Measurements from ENCODE around the gene ABHD8. TPM values are rescaled to one million over a fixed set of nuclear protein-coding genes. Genes with fewer than 3 reads are reported as not detected.

Gene ABHD8
- total RNA-seq, 1 experiment from 2014 or later = 25.9 TPM

DNA sequence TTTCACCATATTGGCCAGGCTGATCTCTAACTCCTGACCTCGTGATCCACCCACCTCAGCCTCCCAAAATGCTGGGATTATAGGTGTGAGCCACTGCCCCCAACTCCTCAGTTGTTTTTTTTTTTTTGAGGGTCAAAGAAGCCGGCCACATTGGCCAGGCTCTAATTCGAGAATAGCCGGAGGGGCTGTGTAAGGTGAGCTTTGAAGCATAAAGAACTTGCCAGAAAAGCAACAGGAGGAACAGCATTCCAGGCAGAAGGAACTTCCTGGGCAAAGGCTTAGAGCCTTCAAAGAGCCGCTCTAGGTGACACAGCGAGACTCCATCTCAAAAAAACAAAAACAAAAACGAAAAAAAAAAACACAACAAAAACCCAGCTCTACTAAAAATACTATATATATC is 37.2 kb downstream of the ABHD8 start:
- no peak for DNase-seq (ENCODE audit: low read depth)

DNA sequence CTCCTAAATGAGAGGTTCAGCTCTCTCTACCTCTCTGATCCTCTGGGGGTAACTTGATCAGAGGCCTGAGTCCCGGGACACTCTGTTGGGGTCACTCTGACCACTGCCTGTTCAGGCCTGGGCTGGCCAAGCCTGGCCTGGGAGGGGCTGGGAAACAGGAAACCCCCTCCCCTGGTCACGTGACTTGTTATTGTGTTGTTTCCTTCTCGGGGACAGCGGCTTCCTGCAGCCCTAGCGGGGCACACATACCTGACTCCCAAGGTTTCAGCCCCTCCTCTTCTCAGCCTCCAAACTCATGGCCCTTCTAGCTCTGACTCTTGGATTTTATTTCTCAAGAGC is 38.6 kb downstream of the ABHD8 start, which contains the start of gene USHBP1:
TSS of gene USHBP1 (minus strand) at position 105 of the 339 bp plus-strand sequence. CDS start 446 bp downstream, outside the sequence.
- DNase-seq (ENCODE audit: low read depth) = no peak

DNA sequence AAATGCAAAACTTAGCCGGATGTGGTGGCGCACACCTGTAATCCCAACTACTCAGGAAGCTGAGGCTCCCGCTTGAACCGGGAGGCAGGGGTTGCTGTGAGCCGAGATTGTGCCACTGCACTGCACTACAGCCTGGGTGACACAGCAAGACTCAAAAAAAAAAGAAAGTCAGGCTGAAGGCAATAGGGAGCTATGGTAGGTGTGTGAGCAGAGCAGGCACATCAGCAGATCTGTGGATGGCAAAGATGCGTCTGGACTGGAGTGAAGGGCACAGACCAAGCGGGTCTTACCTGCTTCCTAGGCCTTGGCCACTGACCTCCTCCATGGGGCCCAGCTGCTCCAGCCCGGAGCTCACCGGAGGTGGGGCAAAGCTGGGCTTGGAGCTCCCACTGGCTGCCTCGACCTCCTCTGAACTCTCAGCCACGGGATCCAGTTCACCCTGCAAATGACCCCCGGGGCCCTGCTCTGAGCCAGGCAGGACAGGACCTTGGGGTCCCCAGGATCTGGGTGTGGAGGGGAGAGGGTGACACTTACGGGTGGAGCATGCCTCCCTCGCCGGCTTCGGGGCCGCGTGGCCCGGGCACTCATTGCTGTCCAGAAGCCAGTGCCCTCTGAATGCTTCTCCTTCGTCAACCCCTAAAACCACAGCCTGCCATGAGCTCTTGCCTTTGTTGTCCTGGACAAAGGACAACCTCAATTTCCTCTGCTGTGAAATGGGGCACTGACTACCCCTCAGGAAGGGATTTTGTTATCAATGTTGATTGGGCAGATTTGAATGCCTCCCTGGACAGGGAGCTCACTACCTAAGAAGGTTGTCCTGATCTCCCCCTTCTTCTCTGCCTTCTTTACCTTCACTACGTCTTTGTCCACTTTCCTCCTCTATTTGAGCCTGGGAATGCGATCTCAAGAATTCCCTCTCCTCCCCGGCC is 39.2 kb downstream of the ABHD8 start:
- no peak for DNase-seq (ENCODE audit: low read depth)

DNA sequence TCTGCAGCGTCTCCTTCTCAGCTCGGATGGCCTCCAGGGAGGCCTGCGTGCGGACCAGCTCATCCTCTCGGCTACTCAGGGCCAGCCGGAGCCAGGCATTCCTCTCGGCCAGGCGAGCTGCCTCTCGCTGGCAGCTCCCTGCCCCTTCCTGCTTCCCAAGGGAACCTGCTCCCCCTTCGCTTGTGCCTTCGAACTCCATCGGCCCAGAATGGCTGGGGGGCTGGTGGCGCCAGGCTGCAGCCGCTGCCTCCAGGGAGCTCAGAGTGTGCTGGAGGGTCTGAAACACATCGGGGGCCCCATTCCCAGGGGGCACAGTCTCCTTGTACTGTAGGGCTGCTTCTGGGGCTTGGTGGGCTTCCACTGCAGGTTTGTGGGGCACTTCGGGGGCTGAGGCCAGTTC is 40.7 kb downstream of the ABHD8 start:
- no peak for DNase-seq (ENCODE audit: low read depth)

DNA sequence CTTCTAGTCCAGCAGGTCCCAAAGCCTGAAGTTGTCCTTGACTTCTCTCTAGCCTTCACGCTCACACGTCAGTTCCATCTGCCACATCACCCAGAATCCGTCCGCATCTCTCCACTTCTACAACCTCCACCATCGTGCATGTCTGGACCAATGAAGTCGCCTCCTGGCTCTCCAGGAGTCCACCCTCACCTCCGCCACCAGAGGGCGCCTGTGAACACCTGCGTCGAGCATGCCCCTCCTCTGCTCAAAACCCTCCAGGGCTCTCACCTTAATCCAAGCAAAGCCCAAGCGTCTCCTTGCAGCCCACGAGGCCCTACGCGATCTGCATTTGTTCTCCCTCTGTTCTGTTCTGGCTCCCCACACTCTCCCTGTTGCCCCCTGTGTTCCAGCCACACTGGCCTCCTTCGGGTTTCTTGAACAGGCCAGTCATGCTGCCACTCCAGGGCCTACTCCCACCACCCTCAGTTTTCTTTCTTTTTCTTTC is 42.3 kb downstream of the ABHD8 start:
- DNase-seq (ENCODE audit: low read depth) = peak; percentile 61

DNA sequence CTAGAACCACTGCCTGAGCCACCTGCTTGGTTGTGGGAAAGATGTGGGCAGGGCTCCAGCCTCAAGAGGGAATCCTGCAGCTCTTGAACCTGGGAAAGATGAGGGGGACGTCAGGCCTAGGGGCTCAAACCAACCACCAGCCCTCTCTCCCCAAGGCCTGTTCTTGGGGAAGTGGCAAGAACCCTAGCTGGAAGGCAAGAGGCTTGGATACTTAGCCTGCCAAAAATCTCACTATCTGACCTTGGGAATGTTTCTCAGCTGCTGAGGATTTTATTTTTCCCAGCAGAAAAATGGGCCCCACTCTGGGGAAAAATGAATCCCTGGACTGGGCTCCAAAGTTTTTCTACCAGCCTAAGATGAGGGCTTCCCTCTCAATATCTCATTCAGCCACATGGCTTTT is 43.3 kb downstream of the ABHD8 start:
- no peak for DNase-seq (ENCODE audit: low read depth)

DNA sequence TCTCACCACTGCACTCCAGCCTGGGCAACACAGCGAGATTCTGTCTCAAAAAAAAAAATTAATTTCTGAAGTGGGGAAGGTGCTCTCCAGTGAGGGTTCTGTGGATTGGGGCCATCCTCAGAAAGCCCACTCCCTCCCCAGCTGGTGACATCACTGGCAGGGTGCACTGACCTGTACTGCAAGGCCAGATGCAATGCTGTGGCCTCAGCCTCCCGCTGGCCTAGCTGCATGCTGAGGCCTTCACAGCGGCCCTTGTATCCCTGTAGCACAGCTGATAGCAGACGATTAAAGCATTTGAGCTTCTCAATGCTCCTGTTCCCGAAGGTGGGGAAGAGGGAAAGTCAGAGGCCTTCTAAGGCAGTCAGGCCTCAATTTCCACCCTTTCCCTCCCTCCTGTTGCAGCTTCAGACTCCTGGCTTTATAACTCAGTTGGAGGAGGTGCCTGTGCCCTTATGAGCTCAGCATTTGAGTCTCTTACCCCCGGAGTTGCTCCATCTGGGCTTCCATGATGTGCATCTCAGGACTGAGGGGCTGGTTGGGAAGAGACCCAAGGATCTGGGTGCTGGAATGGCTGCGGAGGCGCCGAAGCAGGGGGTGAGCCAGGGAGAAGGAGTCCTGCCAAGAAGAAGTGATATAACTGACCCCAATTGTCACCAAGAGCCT is 44.0 kb downstream of the ABHD8 start:
- DNase-seq (ENCODE audit: low read depth) = no peak

DNA sequence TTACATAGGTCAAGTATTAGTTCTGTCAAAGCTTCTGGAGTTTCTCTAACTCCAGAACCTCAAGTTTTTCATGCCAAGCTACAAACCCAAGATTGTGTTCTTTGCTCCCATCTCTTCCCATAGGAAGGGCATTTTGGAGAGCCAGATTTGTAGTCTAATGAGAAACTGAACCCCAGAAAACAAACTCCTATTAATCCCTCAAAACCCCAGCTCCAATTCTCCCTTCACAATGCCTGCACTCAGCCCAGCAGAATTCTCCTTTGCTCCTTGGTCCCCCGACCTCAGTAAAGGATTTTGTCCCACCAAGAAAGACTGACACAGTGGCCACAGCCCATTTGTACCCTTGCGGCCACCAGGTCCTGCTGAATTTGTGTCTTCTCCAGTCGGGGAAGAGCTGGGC is 47.1 kb downstream of the ABHD8 start:
- DNase-seq (ENCODE audit: low read depth) = no peak

DNA sequence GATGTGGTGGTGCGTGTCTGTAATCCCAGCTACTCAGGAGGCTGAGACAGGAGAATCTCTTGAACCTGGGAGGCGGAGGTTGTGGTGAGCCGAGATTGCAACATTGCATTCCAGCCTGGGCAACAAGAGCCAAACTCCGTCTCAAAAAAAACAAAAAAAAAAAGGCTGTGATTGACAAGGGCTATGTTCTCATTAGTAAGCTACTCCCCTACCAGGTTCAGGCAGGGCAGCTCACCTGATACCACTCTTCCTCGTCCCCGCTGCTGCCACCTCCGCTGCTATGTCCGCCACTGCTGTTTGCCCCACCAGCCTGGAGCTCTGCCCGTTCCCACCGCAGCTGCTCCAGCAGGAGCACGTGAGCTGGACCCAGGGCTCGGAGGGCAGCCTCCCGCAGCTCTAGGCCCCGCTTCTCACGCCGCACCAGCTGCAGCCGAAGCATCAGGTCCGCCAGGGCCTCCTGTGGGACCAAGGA is 48.0 kb downstream of the ABHD8 start:
- no peak for DNase-seq (ENCODE audit: low read depth)

DNA sequence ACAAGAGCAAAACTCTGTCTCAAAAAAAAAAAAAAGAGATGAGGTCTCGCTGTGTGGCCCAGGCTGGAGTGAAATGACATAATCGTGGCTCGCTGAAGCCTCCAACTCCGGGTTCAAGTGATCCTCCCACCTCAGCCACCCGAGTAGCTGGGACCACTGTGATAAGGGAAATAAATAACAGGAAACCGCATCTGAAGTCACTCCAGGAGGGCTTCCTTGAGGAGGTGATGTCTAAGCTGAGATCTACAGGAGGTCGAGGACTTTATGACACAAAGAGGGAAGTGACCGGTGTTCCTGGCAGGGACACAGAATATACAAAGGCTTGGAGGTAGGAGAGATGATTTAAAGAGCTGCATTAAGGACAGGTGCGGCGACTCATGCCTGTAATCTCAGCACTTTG is 48.6 kb downstream of the ABHD8 start:
- DNase-seq (ENCODE audit: low read depth) = no peak

DNA sequence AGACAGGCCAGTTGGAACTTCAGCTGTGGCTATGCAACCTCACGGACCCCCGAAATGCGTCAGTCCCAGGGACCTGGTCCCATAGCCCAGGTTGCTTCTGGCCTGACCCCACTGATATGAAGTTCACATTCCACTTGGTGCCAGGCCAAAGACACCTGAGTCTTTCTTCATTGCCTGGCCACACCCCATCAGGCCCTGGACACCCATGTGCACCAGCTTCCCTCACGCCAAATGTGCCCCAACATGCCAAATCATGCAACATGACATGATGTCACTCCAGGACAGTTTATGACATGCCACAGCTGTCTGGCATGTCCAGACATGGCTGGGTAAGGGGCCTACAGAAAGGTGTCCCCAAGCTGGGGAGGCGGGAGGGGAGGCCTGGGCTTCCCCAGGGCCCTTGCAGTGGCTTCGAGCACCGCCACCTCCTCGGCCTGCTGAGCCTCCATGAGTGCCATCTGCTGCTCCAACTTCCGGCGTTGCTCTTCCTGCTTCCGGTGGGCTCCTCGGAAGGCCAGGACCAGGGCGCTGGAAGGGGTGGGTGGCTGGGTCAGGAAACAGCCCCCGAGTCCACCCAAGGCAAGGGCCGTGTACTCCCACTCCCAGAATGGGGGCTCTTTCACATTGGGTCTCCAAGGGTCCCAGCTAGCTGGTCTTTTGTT is 53.2 kb downstream of the ABHD8 start:
- DNase-seq (ENCODE audit: low read depth) = no peak

DNA sequence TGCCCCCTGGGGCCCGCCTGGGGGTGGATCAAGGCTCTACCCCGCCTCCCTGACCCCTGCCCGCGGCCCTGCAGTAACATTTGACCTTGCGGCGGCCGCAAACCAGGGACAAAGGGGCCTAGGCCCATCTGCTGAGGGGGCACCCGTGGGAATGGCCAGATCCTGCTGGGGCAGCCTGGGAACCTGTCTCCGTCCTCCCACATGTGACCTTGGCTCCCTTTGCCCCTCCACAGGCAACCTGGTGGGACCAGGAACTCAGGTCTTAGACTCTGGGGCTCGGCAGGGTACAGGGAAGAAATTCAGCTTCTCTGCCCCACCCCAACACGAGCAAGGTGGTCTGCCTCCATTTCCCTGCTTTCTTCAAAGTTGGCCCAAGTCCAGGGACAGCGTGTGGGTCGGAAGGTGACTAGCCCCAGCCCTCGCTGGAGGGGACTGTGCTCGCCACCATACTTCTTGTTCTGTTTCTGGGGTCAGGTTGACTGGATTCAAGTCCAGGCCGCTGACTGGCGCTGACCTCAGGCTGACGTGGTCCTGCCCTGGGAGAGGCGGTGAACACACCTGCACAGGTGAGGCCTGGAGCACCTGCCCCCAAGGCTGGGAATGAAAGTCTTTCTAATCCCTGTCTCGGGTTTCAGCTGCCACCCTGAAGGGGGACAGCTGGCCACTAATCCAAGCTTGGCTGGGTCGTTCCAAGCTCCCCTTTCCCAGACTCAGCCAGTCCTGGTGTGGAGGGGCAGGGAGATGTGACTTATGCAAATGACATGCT is 55.0 kb downstream of the ABHD8 start:
- no peak for DNase-seq (ENCODE audit: low read depth)

DNA sequence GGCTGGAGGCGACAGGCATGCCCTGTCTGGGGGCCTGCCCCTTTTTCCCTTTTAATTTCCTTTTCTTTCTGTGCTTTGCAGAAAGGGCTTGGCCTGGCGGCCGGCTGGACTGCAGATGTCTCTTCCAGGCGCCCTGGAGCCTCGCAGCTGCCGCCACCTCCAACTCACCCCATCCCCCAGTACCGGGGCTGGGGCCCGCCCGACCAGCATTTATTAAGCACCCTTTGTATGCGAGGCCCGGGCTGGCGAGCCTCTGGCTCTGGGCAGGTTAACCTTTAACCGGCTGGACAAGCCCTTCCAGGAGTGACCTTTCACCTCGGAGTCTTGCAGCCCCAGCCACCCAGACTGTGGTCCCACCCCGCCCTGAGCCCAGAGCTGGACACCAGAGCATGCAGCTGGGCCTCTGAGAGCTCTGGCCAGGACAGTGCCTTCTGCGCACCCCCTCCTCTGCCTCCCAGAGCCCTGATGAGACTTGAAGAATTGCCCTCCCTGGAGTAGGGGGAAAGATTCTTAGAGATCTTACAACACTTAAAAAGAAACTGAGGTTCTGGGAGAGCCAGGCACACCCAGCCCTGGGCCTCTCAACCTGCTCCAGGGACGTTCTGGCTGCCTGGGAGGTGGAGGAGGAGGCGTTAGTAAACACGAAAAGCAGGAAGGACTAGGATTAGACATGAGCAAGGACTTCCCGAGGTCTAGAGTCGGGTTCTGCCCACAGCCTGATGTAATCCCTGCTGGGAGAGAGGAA is 56.4 kb downstream of the ABHD8 start:
- no peak for DNase-seq (ENCODE audit: low read depth)

DNA sequence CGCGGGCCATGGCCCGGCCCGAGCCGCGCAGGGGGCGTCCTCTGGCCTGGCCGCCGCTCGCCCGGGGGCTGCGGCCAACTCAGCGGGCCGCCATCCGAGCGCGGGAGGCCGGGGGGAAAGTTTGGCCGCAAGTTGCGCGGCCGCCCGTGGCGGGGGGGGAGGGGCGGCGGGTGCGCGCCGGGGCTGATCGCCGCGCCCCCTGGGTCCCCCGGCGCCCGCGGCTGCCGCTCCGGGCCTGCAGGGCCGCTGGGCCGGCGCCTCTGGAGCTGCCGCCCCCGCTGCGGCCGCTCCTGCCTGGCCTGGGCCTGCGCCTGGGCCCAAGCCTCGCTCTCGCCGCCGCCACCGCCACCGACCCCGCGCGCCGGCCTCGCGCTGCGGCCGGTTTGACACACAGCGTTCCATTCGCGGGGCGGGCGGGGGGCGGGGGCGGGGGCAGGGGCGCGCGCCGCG is 57.7 kb downstream of the ABHD8 start, which contains the start of gene NR2F6:
TSS of gene NR2F6 (minus strand) at position 385 of the 450 bp plus-strand sequence. CDS start 699 bp downstream, outside the sequence.
- DNase-seq (ENCODE audit: low read depth) = no peak

DNA sequence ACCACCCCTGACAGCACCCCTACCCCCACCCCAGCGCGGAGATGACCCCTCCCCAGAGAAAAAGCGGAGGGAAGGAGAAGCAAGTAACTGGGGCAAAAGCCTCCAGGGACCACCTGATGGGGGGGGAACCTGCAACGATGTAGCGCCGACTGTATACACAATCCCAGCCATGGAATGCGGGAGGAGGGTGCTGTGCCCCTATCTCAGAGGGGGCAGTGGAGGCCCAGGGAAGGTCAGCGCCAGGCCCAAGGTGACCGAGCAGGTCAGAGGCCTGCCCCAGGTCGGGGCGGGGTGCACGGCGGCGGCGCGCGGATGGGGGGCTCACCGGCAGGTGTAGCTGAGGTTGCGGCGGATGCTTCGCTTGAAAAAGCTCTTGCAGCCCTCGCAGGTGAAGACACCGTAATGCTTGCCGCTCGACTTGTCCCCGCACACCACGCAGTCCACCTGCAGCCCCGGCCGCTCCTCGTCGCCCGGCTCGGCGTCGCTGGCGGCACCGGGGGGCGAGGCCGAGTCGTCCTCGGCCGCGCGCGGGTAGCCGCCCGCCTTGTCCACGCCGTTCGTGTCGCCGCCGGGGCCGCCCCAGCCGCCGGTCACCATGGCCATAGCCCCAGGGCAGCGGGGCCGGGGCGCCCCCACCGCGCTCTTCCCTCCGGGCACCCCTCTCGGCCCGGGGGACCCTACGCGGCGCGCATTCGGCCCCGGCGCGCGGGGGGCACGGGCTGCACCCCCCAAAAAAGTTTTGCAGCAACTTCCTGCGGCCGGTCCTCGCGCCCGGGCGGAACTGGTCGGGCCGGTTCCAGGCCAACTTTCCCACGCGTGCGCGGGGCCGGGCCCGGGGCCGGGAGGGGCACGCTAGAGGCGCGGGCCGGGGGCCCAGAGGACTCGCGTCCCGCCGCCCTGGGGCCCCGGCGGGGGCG is 58.3 kb downstream of the ABHD8 start:
- no peak for DNase-seq (ENCODE audit: low read depth)

DNA sequence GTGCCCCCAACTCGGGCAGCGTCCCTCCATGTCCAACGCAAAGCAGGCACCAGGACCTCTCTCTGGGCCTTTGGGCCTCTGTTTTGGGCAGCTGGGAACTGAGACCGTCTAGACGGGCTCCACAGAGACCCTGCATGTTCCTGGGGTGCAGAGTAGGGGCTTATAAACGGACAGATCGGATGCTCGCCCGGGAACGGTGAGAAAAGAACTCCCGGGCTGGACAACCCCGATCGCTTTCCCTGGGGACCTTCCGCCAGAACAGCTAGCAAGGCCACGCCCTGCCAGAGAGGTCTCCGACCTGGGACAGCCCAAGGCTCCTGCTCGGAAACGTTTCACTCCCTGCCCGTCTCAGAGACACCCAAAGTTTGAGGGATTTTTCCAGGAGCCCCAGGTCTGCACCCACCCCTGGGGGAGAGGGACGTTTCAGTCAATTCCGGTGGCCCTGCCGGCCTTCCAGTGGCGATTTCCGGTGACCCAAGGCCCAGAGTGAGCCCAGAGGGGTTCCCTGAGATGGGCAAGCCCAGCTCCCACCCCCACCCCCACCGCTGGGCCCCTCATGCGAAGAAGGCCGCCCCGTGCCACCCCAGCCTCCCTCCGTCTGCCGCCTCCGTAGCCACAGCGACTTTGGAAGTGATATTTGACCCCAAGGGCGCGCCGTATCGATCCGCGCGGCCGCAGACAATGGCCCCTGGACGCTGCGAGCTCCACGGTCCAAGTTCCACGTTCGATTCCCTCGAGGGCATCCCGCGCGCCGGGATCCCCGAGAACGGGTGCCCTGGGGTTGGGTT is 59.2 kb downstream of the ABHD8 start:
- DNase-seq (ENCODE audit: low read depth) = peak; percentile 56

DNA sequence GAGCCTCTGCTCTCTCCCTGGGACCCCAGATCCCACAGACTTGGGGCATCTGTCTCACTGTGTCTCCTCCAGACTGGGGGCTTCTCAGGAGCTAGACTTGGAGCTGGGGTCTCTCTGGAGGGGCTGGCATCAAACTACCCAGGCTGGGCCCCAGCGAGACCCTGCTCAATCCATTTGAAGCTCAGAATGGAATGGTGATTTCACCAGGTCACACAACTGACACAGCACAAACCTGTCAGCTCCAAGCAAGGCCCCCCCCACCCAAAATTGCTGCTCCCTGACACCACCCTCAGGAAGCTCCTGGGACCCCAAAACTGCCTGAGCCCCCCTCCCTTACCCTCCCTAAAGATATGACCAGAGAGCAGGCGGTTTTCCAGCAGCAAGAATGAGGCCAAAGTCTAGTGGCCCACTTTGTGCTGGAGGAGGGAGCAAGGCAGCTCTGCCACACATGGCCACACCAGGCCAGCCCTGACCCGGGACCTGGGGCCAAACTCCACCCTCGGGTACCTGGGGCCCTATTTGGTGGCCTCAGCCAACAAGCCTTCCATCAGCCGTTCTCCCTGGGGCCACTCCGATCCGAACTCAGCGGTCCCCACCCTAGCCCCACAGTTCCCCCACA is 59.9 kb downstream of the ABHD8 start:
- no peak for DNase-seq (ENCODE audit: low read depth)
